Heart left ventricle (tissue), 16 donors: Measurements from ENCODE around the gene UGT2B17. TPM values are rescaled to one million over a fixed set of nuclear protein-coding genes. Genes with fewer than 3 reads are reported as not detected.
"Not testable (repeated sequence)": the region's sequence is repeated elsewhere in the genome, so short reads cannot be mapped to it uniquely, and the experiment has no call there.

Experiments used
- ATAC-seq, 4 donors: fragments of 200-7000 bp; cut with Tn5 transposase; one replicate each; pipeline ENCODE4 v1.9.1; 2020 to 2022; ENCODE audit warnings: moderate library complexity in 4 of 4, mild to moderate bottlenecking in 3 of 4, moderate number of reproducible peaks in 1 of 4
- DNase-seq, 5 donors: peaks; one replicate each; pipeline ENCODE4 v3.0.0-alpha.2; 2020
- H3K27ac ChIP-seq, 12 donors: fragments of 200-600 bp; sonication (generic) in 4 of 12; one replicate each; pipeline versions ENCODE4 v1.5.0 to v1.8.0; 2016 to 2022; ENCODE audit warnings: mild to moderate bottlenecking in 2 of 12
- H3K27me3 ChIP-seq, 9 donors: fragments of 200-600 bp; sonication (generic) in 2 of 9; one replicate each; pipeline versions ENCODE4 v1.5.1 to v1.8.0; 2016 to 2022; ENCODE audit warnings: mild to moderate bottlenecking in 3 of 9
- H3K36me3 ChIP-seq, 9 donors: fragments of 200-600 bp; sonication (generic) in 2 of 9; one replicate each; pipeline versions ENCODE4 v1.5.0 to v1.8.0; 2018 to 2022; ENCODE audit warnings: mild to moderate bottlenecking in 2 of 9
- H3K4me1 ChIP-seq, 12 donors: fragments of 200-600 bp; sonication (generic) in 4 of 12; one replicate each; pipeline versions ENCODE4 v1.5.0 to v1.8.0; 2016 to 2022; ENCODE audit warnings: mild to moderate bottlenecking in 3 of 12
- H3K4me3 ChIP-seq, 12 donors: fragments of 200-600 bp; sonication (generic) in 4 of 12; one replicate each; pipeline versions ENCODE4 v1.5.0 to v1.8.0; 2017 to 2022; ENCODE audit warnings: mild to moderate bottlenecking in 9 of 12, moderate library complexity in 4 of 12
- H3K9me3 ChIP-seq, 12 donors: fragments of 200-600 bp; sonication (generic) in 4 of 12; one replicate each; pipeline versions ENCODE4 v1.5.0 to v1.8.0; 2016 to 2022; ENCODE audit warnings: mild to moderate bottlenecking in 1 of 12
- CTCF ChIP-seq, 12 donors: fragments of 200-600 bp; sonication (generic) in 4 of 12; IDR thresholded peaks; one replicate each; pipeline versions ENCODE4 v1.5.0 to v1.8.0; 2018 to 2022; ENCODE audit warnings: antibody characterized with exemption in 12 of 12, mild to moderate bottlenecking in 5 of 12
- POLR2A ChIP-seq, 2 donors: fragments of 450-650 bp; IDR thresholded peaks; one replicate each; pipeline ENCODE4 v1.6.1; 2017; ENCODE audit warnings: antibody characterized with exemption in 2 of 2, mild to moderate bottlenecking in 2 of 2, moderate library complexity in 2 of 2
- WGBS, 4 donors: extraction: QIAGEN DNeasy Blood & Tissue Kit in 2 of 4; methylation state at CpG; one replicate each; pipeline versions ENCODE4 v1.1.5 to v1.1.7; 2013 to 2018; 5-methylcytosine and 5-hydroxymethylcytosine counted together
- intact Hi-C, 10 donors: fragments of 100-400 bp; cut with DNase I; formaldehyde crosslinking; loops; one replicate each; pipeline versions ENCODE4 v1.11.1 to v1.14.2; 2022
- polyA plus RNA-seq, 2 donors: library from polyadenylated mRNA; stranded (reverse); fragments of 200-250 nt; gene quantifications; one replicate each; pipeline ENCODE4 v1.2.3, GENCODE V29; 2013
- total RNA-seq, 9 donors: library from RNA; depleted of rRNA in 2 of 9; stranded (reverse); fragments of >200 nt in 2 of 9; fragmentation: NEBNext Ultra II Directional in 3 of 9; extraction: Animal tissue kit (Norgen Biotek cat#: 25700) in 3 of 9; gene quantifications; one replicate each; pipeline versions ENCODE4 v1.1.0 to v1.2.4, GENCODE V29; 2016 to 2023
- donor health status: ischemic (EF 13 %, LVEDD 7.1; RV severe dilation, severe dysfunction).
- donor health status: healthy with polysubstance abuse.
- donor health status: DM: no; HTN: yes; CAD: no.
- donor health status: DM: no; HTN: no; CAD: no.
- donor health status: ischemic (EF 25% LVEDD 6.9; RV normal size, moderate dysfunction).
- donor health status: ischemic (EF 25% LVEDD 5.7; RV mildly dilated, moderate dysfunction).
- donor health status: healthy.
- donor health status: DM: yes; HTN: yes; CAD: no.
- donor health status: ischemic (EF 35%, LVEDD 5.7; RV mildly dilated, moderate dysfunction).
- donor health status: nonischemic (EF 11% LVEDD 7.7; RV severe dilation, severe dysfunction).
- donor health status: DM: yes; HTN: yes; CAD: no.
- donor health status: PGD.
- donor health status: ischemic (EF 29% LVEDD 5.4; RV normal size, mild dysfunction).
- donor health status: nonischemic (EF 23%, LVEDD 6.1; RV moderate dilation, normal function).

UGT2B17 gene
- total and polyA plus RNA-seq, 11 donors: 0.08 TPM; not detected in 10

- ATAC-seq: no peak
- Histone ChIP-seq H3K27ac (no peak overlapping the region), H3K4me1 (no peaks in the 10 kb centered on the region), H3K4me3 (no peak overlapping the region), H3K9me3 (peaks cover 0 to 12% (median 0%) of the 10 kb centered on the region in 12 donors), H3K36me3 (no peaks in the 10 kb centered on the region), H3K27me3 (no peaks in the 10 kb centered on the region)
- WGBS, 4 donors: 61 to 72% methylated on average over 5 to 6 of the region's 6 CpGs; no CpG with 5 or more reads in 2 of the 4 donors
- intact Hi-C loops: no loop called here
- no peak for DNase-seq
- TF ChIP-seq POLR2A (IDR thresholded peaks at IDR 0.05) (no peak), CTCF (IDR thresholded peaks at IDR 0.05) (no peak)
Measured at GRCh38 chr4:68535974-68536373, 40.1 kb downstream of the UGT2B17 start.

GRCh38 chr4:68522232-68522631, 53.9 kb downstream of the UGT2B17 start:
- intact Hi-C loops, H3K9me3 ChIP-seq, H3K27ac ChIP-seq, DNase-seq, H3K4me3 ChIP-seq, H3K27me3 ChIP-seq, ATAC-seq, H3K36me3 ChIP-seq, H3K4me1 ChIP-seq: not testable (repeated sequence)
- 40 to 93% methylated on average over 1 of the region's 1 CpG; no CpG with 5 or more reads in 2 of the 4 donors for WGBS, 4 donors

GRCh38 chr4:68520985-68521384, 55.1 kb downstream of the UGT2B17 start:
- ATAC-seq: no peak
- intact Hi-C loops: no loop called here
- Histone ChIP-seq H3K27me3 (no peaks in the 10 kb centered on the region), H3K4me3 (no peak overlapping the region), H3K4me1 (no peaks in the 10 kb centered on the region), H3K36me3 (no peaks in the 10 kb centered on the region), H3K9me3 (peaks cover 0 to 2% (median 0%) of the 10 kb centered on the region in 12 donors), H3K27ac (no peak overlapping the region)
- DNase-seq: no peak
- TF ChIP-seq POLR2A (IDR thresholded peaks at IDR 0.05): no peak
- 58 to 68% methylated on average over 2 of the region's 2 CpGs; no CpG with 5 or more reads in 2 of the 4 donors for whole genome bisulfite sequencing, 4 donors

GRCh38 chr4:68518889-68519288, 57.2 kb downstream of the UGT2B17 start:
- no peak overlapping the region for H3K4me3 ChIP-seq
- DNase-seq (no peak), ATAC-seq (no peak)
- TF ChIP-seq CTCF (IDR thresholded peaks at IDR 0.05): no peak
- TF ChIP-seq POLR2A (IDR thresholded peaks at IDR 0.05): no peak
- 77 to 86% methylated on average over 1 of the region's 1 CpG; no CpG with 5 or more reads in 2 of the 4 donors for WGBS, 4 donors
- H3K9me3 ChIP-seq: peaks cover 0 to 2% (median 0%) of the 10 kb centered on the region in 12 donors
- H3K27me3 ChIP-seq: no peaks in the 10 kb centered on the region
- intact Hi-C loops: no loop called here
- H3K4me1 ChIP-seq: no peaks in the 10 kb centered on the region
- no peak overlapping the region for H3K27ac ChIP-seq
- H3K36me3 ChIP-seq: no peaks in the 10 kb centered on the region

GRCh38 chr4:68505452-68505851, 70.7 kb downstream of the UGT2B17 start:
- H3K4me1 ChIP-seq, H3K9me3 ChIP-seq, intact Hi-C loops, H3K27me3 ChIP-seq, H3K27ac ChIP-seq, H3K36me3 ChIP-seq, ATAC-seq, DNase-seq, H3K4me3 ChIP-seq: not testable (repeated sequence)
- 91 to 95% (median 93%) methylated on average over 1 of the region's 1 CpG for WGBS, 4 donors

GRCh38 chr4:68504836-68505235, 71.3 kb downstream of the UGT2B17 start:
- H3K27ac ChIP-seq, H3K36me3 ChIP-seq, H3K27me3 ChIP-seq, ATAC-seq, H3K4me1 ChIP-seq, H3K4me3 ChIP-seq, DNase-seq, H3K9me3 ChIP-seq: not testable (repeated sequence)
- intact Hi-C loops: loop anchor here in 4 of 10 donors (5.0 kb wide), 3 partner anchors 122 to 662 kb away; no protein-coding TSS in a partner anchor
- WGBS, 4 donors: 91 to 100% (median 97%) methylated on average over 3 to 4 of the region's 4 CpGs

GRCh38 chr4:68503462-68503861, 72.7 kb downstream of the UGT2B17 start:
- H3K36me3 ChIP-seq, H3K27ac ChIP-seq, H3K9me3 ChIP-seq, ATAC-seq, H3K4me1 ChIP-seq, DNase-seq, H3K4me3 ChIP-seq, H3K27me3 ChIP-seq: not testable (repeated sequence)
- intact Hi-C loops: loop anchor here in 4 of 10 donors (5.0 kb wide), 3 partner anchors 124 to 664 kb away; no protein-coding TSS in a partner anchor
- WGBS, 4 donors: 57 to 80% (median 61%) methylated on average over 2 to 4 of the region's 4 CpGs
